ENCODE results near the gene MET.

GRCh38 chr7:116787881-116788280 lies 115.9 kb downstream of the MET start:
- no peak for TF ChIP-seq ZFP36L1 (CRISPR knock-in tag; IDR thresholded peaks at IDR 0.05)
- TF ChIP-seq EP300 (IDR thresholded peaks at IDR 0.05; ENCODE audit: low read depth in 2 of 2, low read length in 2 of 2), result no peak
- no peak for TF ChIP-seq EP300 (CRISPR knock-in tag; IDR thresholded peaks at IDR 0.05; ENCODE audit: borderline replicate concordance)
- TF ChIP-seq CTCF (CRISPR knock-in tag; IDR thresholded peaks at IDR 0.05), result no peak
- no peak for TF ChIP-seq SALL2 (CRISPR knock-in tag; IDR thresholded peaks at IDR 0.05)

Data from HepG2 (cell line).